GM12878 (cell line): Measurements from ENCODE around the gene TMCO6. TPM values are rescaled to one million over a fixed set of nuclear protein-coding genes. Genes with fewer than 3 reads are reported as not detected.

Source experiments
- ATAC-seq: fragments of 200-7000 bp; cut with Tn5 transposase; 3 replicates; pipeline ENCODE4 v1.9.1; 2020; ENCODE audit warnings: mild to moderate bottlenecking, moderate library complexity
- BruUV-seq: library from RNA; stranded (reverse); fragments of 400-500 nt; replicated peaks from 2 replicates; lab custom pipeline; 2021; lab: Mats Ljungman, UMichigan
- CTCF ChIA-PET: fragments of 300-600 bp; sonication (Branson Sonifier 250); formaldehyde crosslinking; extraction: SDS; loops from one replicate; lab custom pipeline; 2021; ENCODE audit warnings: inconsistent platforms; lab: Yijun Ruan, JAX
- POLR2A ChIA-PET: fragments of 350-600 bp; formaldehyde crosslinking; extraction: SDS; loops from one replicate; lab custom pipeline; 2021; ENCODE audit warnings: inconsistent platforms; lab: Charles Lee
- RAD21 ChIA-PET: fragments of 300-600 bp; sonication (Branson Sonifier 250); formaldehyde crosslinking; loops from one replicate; lab custom pipeline; 2023; ENCODE audit warnings: antibody characterized with exemption; ENCODE audit not compliant: unreplicated experiment; lab: Charles Lee
- SMC1A ChIA-PET: fragments of 300-600 bp; sonication (Branson Sonifier 250); formaldehyde crosslinking; loops from one replicate; lab custom pipeline; 2023; ENCODE audit not compliant: unreplicated experiment, uncharacterized antibody; lab: Charles Lee
- DNase-seq: peaks from one replicate; pipeline ENCODE4 v3.0.0-alpha.2; 2011; ENCODE audit warnings: low read depth, low spot score
- FAIRE-seq: peaks from 3 replicates; lab custom pipeline; 2011; peaks lifted over from hg19 to GRCh38; lab: Jason Lieb, UNC
- H2AFZ ChIP-seq: 2 replicates; pipeline ENCODE4 v1.6.0; 2011; ENCODE audit warnings: low read depth, low read length, control low read depth; ENCODE audit not compliant: control insufficient read depth
- H3K27ac ChIP-seq: 2 replicates; pipeline ENCODE4 v1.5.1; 2011; ENCODE audit warnings: control low read depth; ENCODE audit not compliant: control insufficient read depth, insufficient read depth
- H3K27me3 ChIP-seq, 2 experiments: replicated peaks in 1 of 2; 2 replicates each; pipeline versions ENCODE4 v1.6.0 to v1.6.1; 2011; ENCODE audit warnings: low read length in 1 of 2; ENCODE audit not compliant: control insufficient read depth in 2 of 2, insufficient read depth in 2 of 2
- H3K36me3 ChIP-seq, 2 experiments: 2 replicates each; pipeline ENCODE4 v1.5.1; 2011; ENCODE audit warnings: low read length in 1 of 2; ENCODE audit not compliant: control insufficient read depth in 2 of 2, insufficient read depth in 2 of 2
- H3K4me1 ChIP-seq: 2 replicates; pipeline ENCODE4 v1.6.1; 2011; ENCODE audit warnings: mild to moderate bottlenecking, low read length, moderate library complexity, mixed read lengths; ENCODE audit not compliant: control insufficient read depth, insufficient read depth
- H3K4me2 ChIP-seq: 2 replicates; pipeline ENCODE4 v1.6.0; 2011; ENCODE audit warnings: control low read depth; ENCODE audit not compliant: control insufficient read depth, insufficient read depth
- H3K4me3 ChIP-seq: fragments of 200-600 bp; sonication (generic); 2 replicates; pipeline ENCODE4 v1.5.1; 2016
- H3K79me2 ChIP-seq: 2 replicates; pipeline ENCODE4 v1.6.0; 2011; ENCODE audit warnings: low read length; ENCODE audit not compliant: control insufficient read depth, insufficient read depth
- H3K9ac ChIP-seq: 2 replicates; pipeline ENCODE4 v1.8.0; 2011; ENCODE audit warnings: low read length, control low read depth, mixed read lengths; ENCODE audit not compliant: control insufficient read depth, insufficient read depth
- H3K9me3 ChIP-seq: replicated peaks from 3 replicates; pipeline ENCODE4 v1.5.1; 2011; ENCODE audit warnings: mild to moderate bottlenecking, low read length; ENCODE audit not compliant: control insufficient read depth, insufficient read depth
- H4K20me1 ChIP-seq: 2 replicates; pipeline ENCODE4 v1.6.0; 2011; ENCODE audit not compliant: control insufficient read depth, insufficient read depth
- CBFB ChIP-seq: IDR thresholded peaks from 2 replicates; pipeline ENCODE4 v1.6.1; 2016; ENCODE audit warnings: antibody characterized with exemption, low read depth
- CEBPZ ChIP-seq: fragments of 150-350 bp; IDR thresholded peaks from 2 replicates; pipeline ENCODE4 v1.6.1; 2016; ENCODE audit warnings: low read depth, low read length
- E2F8 ChIP-seq: fragments of 450-650 bp; IDR thresholded peaks from 2 replicates; pipeline ENCODE4 v1.6.1; 2018; ENCODE audit warnings: mild to moderate bottlenecking, low read depth, moderate library complexity; ENCODE audit not compliant: partially characterized antibody
- EP300 ChIP-seq, 2 experiments: fragments of 150-350 bp in 1 of 2; IDR thresholded peaks; 2 replicates each; pipeline ENCODE4 v1.6.1; 2011 to 2012; ENCODE audit warnings: low read depth in 2 of 2, low read length in 2 of 2, borderline replicate concordance in 1 of 2, improper control_type of control experiment in 1 of 2, inconsistent platforms in 1 of 2; ENCODE audit not compliant: control insufficient read depth in 1 of 2
- ESRRA ChIP-seq: IDR thresholded peaks from 2 replicates; pipeline ENCODE4 v1.6.1; 2012; ENCODE audit warnings: mild to moderate bottlenecking, low read length, improper control_type of control experiment
- IKZF1 ChIP-seq: fragments of 450-650 bp; conservative IDR thresholded peaks from 2 replicates; pipeline ENCODE4 v1.6.1; 2017; ENCODE audit warnings: antibody characterized with exemption, mild to moderate bottlenecking
- JUND ChIP-seq: IDR thresholded peaks from 2 replicates; pipeline ENCODE4 v1.6.1; 2012; ENCODE audit warnings: low read depth, mild to moderate bottlenecking, low read length, improper control_type of control experiment, moderate library complexity
- NBN ChIP-seq: fragments of 450-650 bp; IDR thresholded peaks from 2 replicates; pipeline ENCODE4 v1.6.1; 2016
- PAX5 ChIP-seq: IDR thresholded peaks from 2 replicates; pipeline ENCODE4 v1.6.1; 2011; ENCODE audit warnings: low read depth, low read length, borderline replicate concordance
- PRDM15 ChIP-seq: fragments of 450-650 bp; formaldehyde crosslinking; IDR thresholded peaks from 2 replicates; pipeline ENCODE4 v1.4.0; 2020; ENCODE audit warnings: mild to moderate bottlenecking, moderate library complexity
- SPI1 ChIP-seq: IDR thresholded peaks from 2 replicates; pipeline ENCODE4 v1.6.1; 2011; ENCODE audit warnings: low read depth, mild to moderate bottlenecking, low read length, moderate library complexity, borderline replicate concordance; ENCODE audit not compliant: insufficient read depth
- TCF12 ChIP-seq: IDR thresholded peaks from 2 replicates; pipeline ENCODE4 v1.6.1; 2011; ENCODE audit warnings: low read depth, mild to moderate bottlenecking, low read length
- TCF7 ChIP-seq: IDR thresholded peaks from 2 replicates; pipeline ENCODE4 v1.6.1; 2014; ENCODE audit warnings: antibody characterized with exemption, borderline replicate concordance
- WGBS: methylation state at CpG from one replicate; pipeline ENCODE4 v1.1.6; 2016; ENCODE audit warnings: low lambda C conversion rate; ENCODE audit not compliant: insufficient replicate concordance, insufficient coverage; ENCODE audit errors: missing lambda C conversion rate; 5-methylcytosine and 5-hydroxymethylcytosine counted together
- in situ Hi-C: fragments of 300-500 bp; cut with MboI; formaldehyde crosslinking; loops from 9 replicates; pipeline ENCODE4 v1.14.3; 2018; ENCODE audit warnings: mixed read lengths
- intact Hi-C: fragments of 100-400 bp; cut with micrococcal nuclease; formaldehyde crosslinking; loops from one replicate; pipeline ENCODE4 v1.14.2; 2022; ENCODE audit not compliant: unreplicated experiment
- polyA plus RNA-seq, 11 experiments: library from polyadenylated mRNA; depleted of rRNA in 4 of 11; unstranded in 6 of 11; stranded (reverse) in 5 of 11; fragments of >200 nt; fragmentation: Nextera tagmentation in 4 of 11; fragmentation: Illumina TruSeq in 1 of 11; extraction: Ambion mirVana in 4 of 11; extraction: Trizol in 1 of 11; gene quantifications; 1 replicate in 1 of 11; 2 replicates in 10 of 11; pipeline versions ENCODE4 v1.2.1 to v1.2.3, GENCODE V29; 2011 to 2016; ENCODE audit warnings: inconsistent platforms in 2 of 11, missing spikeins in 2 of 11, low read depth in 1 of 11
- total RNA-seq, 4 experiments: library from RNA; depleted of rRNA in 3 of 4; stranded (reverse); fragments of >200 nt in 3 of 4; fragmentation: Illumina TruSeq in 1 of 4; extraction: Trizol in 1 of 4; gene quantifications; 2 replicates each; pipeline versions ENCODE4 v1.2.1 to v1.2.3, GENCODE V29; 2013 to 2021

The TMCO6 gene
- total and polyA plus RNA-seq, 10 of the 15 experiments (the other 5 are each of a cell fraction or from before 2014, with no cell fraction given): 4.1 to 21.6 (median 11.7) TPM

DNA sequence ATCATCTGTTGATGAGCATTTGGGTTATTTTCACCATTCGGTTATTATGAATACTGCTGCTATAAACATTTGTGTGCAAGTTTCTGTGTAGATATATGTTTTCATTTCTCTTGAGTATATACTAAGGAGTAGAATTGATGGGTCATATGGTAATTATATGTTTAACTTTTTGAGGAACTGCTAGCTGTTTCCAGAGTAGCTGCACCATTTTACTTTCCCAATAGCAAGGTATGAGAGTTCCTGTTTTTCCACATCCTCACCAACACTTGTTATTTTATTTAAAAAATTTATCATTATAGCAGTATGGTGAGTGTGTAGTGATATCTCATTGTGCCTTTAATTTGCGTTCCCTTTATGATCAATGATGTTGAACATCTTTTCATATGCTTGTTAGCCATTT lies 35.5 kb upstream of the TMCO6 start (continued):
- no peak for TF ChIP-seq E2F8
- TF ChIP-seq NBN: no peak
- no peak for TF ChIP-seq PAX5

GRCh38 chr5:140605879-140606278 lies 33.4 kb upstream of the TMCO6 start:
- Histone ChIP-seq H3K9ac (no peak overlapping the region), H3K79me2 (no peaks in the 10 kb centered on the region), H3K4me1 (no peaks in the 10 kb centered on the region), H3K27ac (no peak overlapping the region), H3K36me3 (no peaks in the 10 kb centered on the region), H3K9me3 (no peaks in the 10 kb centered on the region), H3K27me3 (no peaks in the 10 kb centered on the region), H2AFZ (no peak overlapping the region), H4K20me1 (no peaks in the 10 kb centered on the region), H3K4me2 (no peak overlapping the region), H3K4me3 (no peak overlapping the region)
- SMC1A ChIA-PET: no interaction called here
- intact Hi-C loops: no loop called here
- FAIRE-seq (no peak), ATAC-seq (no peak), DNase-seq (no peak)
- CTCF ChIA-PET: no interaction called here
- in situ Hi-C loops: no loop called here
- WGBS: 64% methylated on average over 3 of the region's 3 CpGs
- POLR2A ChIA-PET: no interaction called here
- no TSS peak for BruUV-seq
- RAD21 ChIA-PET: interaction anchor here (0.7 kb wide), 1 partner anchor 246 kb away, joined by 3 read pairs; no protein-coding TSS in a partner anchor
- TF ChIP-seq CEBPZ: no peak
- no peak for TF ChIP-seq PRDM15
- TF ChIP-seq CBFB: no peak
- no peak for TF ChIP-seq ESRRA
- TF ChIP-seq IKZF1: no peak
- TF ChIP-seq SPI1: no peak
- TF ChIP-seq TCF12: no peak
- TF ChIP-seq TCF7: no peak
- no peak for TF ChIP-seq JUND
- TF ChIP-seq EP300 (IDR thresholded peaks at IDR 0.05; ENCODE audit: borderline replicate concordance in 1 of 2, control insufficient read depth in 1 of 2, low read depth in 2 of 2, low read length in 2 of 2): no peak
